MG63 (cell line): ENCODE results near the gene ACOT13. TPM values are rescaled to one million over a fixed set of nuclear protein-coding genes. Genes with fewer than 3 reads are reported as not detected.
A peak's percentile ranks its signal among the peaks of the same experiment; 100 is the strongest.
"Not testable (repeated sequence)": the region's sequence is repeated elsewhere in the genome, so short reads cannot be mapped to it uniquely, and the experiment has no call there.

ENCODE experiments used
- DNase-seq: peaks from one replicate; pipeline ENCODE4 v3.0.0-alpha.2; 2020
- H3K27me3 ChIP-seq: fragments of 250-450 bp; sonication (Bioruptor Pico); 2 replicates; pipeline ENCODE4 v1.5.1; 2020; ENCODE audit warnings: mild to moderate bottlenecking, moderate library complexity
- H3K36me3 ChIP-seq: fragments of 250-450 bp; sonication (Bioruptor Pico); 2 replicates; pipeline ENCODE4 v1.5.1; 2020; ENCODE audit warnings: mild to moderate bottlenecking, moderate library complexity
- H3K4me3 ChIP-seq: fragments of 250-450 bp; sonication (Bioruptor Pico); 2 replicates; pipeline ENCODE4 v1.5.1; 2020; ENCODE audit warnings: mild to moderate bottlenecking, moderate library complexity
- H3K9me3 ChIP-seq: fragments of 250-450 bp; sonication (Bioruptor Pico); 2 replicates; pipeline ENCODE4 v1.5.1; 2020; ENCODE audit warnings: mild to moderate bottlenecking, moderate library complexity
- total RNA-seq: library from RNA; depleted of rRNA; stranded (reverse); fragments of >200 nt; shearing (Covaris generic); gene quantifications from 2 replicates; pipeline ENCODE4 v1.2.3, GENCODE V29; 2014; ENCODE audit warnings: low replicate concordance; rRNA removed

ACOT13 gene
- total RNA-seq, 1 experiment from 2014 or later = 3.7 TPM

GRCh38 chr6:24734710-24735109 lies 67.8 kb downstream of the ACOT13 start:
- DNase-seq, H3K36me3 ChIP-seq, H3K4me3 ChIP-seq, H3K27me3 ChIP-seq, H3K9me3 ChIP-seq: not testable (repeated sequence)

- H3K4me3 ChIP-seq = no peak overlapping the region
- no peaks in the 10 kb centered on the region for H3K27me3 ChIP-seq
- no peaks in the 10 kb centered on the region for H3K36me3 ChIP-seq
- no peaks in the 10 kb centered on the region for H3K9me3 ChIP-seq
- no peak for DNase-seq
These were observed 71.9 kb downstream of the ACOT13 start for GRCh38 chr6:24738741-24739140.

DNA sequence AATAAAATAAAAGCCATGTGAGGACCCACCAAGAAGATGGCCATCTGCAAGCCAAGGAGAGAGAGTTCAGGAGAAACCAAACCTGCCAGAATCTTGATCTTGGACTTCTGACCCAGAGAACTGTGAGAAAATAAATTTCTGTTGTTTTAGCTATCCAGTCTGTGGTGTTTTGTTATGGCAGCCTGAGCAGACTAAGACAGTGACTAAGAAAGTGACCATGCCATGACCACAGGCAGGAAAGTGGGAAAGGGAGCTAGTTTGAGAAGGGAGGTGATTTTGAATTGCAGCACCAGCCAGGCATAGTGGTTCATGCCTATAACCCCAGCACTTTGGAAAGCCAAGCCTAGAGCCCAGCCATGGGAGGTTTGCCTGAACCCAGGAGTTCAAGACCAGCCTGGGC lies 74.0 kb downstream of the ACOT13 start:
- Histone ChIP-seq H3K36me3 (no peaks in the 10 kb centered on the region), H3K9me3 (no peaks in the 10 kb centered on the region), H3K27me3 (no peaks in the 10 kb centered on the region), H3K4me3 (no peak overlapping the region)
- DNase-seq = no peak

DNA sequence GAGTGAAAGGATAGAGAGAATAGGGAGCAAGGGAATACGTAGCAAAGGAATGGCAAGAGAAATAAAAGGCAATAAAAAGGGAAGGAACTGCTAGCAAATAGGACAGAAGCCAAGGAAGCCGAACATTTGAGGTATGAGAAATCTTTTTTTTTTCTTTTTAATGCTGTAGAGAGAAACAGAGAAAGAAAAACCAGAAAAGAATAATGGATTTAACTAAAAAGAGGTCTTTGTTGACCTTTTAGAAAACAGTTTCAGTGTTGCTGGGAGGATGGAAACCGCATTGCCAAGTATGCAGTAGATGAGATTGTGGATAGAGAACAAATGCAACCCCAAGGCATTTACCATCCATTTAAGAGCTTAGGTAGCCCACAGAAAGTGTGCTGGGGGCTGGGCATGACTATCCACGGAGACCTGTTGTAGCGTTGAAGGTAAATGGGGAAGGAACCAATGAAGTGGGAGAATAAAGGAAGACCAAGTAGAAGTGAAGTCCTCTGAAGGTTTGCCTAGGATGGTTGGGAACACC lies 75.4 kb downstream of the ACOT13 start:
- Histone ChIP-seq H3K9me3 (no peaks in the 10 kb centered on the region), H3K4me3 (no peak overlapping the region), H3K27me3 (no peaks in the 10 kb centered on the region), H3K36me3 (no peaks in the 10 kb centered on the region)
- no peak for DNase-seq

- Histone ChIP-seq H3K36me3 (no peaks in the 10 kb centered on the region), H3K9me3 (no peaks in the 10 kb centered on the region), H3K4me3 (peak overlapping the region; percentile 16; the same call in 1 of the 2 replicates), H3K27me3 (no peaks in the 10 kb centered on the region)
- DNase-seq = peak; percentile 62
These were observed 76.5 kb downstream of the ACOT13 start for GRCh38 chr6:24743265-24743943.

- Histone ChIP-seq H3K4me3 (no peak overlapping the region), H3K9me3 (no peaks in the 10 kb centered on the region), H3K27me3 (no peaks in the 10 kb centered on the region), H3K36me3 (no peaks in the 10 kb centered on the region)
- no peak for DNase-seq
These were observed 77.1 kb downstream of the ACOT13 start for GRCh38 chr6:24743944-24744335.

GRCh38 chr6:24744911-24745310 lies 78.0 kb downstream of the ACOT13 start:
- Histone ChIP-seq H3K27me3 (no peaks in the 10 kb centered on the region), H3K4me3 (no peak overlapping the region), H3K36me3 (no peaks in the 10 kb centered on the region), H3K9me3 (no peaks in the 10 kb centered on the region)
- no peak for DNase-seq

DNA sequence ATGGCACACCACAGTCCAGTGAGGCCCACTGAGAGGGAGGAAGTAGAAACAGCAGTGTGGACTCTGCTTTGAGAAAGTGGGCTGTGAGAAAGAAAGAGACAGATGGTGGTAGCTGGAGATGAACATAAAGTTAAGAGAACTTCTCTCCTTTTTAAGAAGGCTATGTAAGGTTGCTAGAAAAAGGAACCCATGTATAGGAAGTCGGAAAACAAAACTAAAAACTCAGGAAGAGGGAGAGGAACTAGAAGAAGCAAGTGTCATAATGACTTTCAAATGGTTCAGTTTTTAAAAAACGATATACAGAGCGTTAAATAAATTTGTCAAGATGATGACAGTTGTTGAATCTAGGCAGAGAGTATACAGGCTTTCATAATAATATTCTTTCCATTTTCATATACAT lies 82.4 kb downstream of the ACOT13 start:
- no peak for DNase-seq
- Histone ChIP-seq H3K36me3 (no peaks in the 10 kb centered on the region), H3K4me3 (no peak overlapping the region), H3K9me3 (no peaks in the 10 kb centered on the region), H3K27me3 (no peaks in the 10 kb centered on the region)

DNA sequence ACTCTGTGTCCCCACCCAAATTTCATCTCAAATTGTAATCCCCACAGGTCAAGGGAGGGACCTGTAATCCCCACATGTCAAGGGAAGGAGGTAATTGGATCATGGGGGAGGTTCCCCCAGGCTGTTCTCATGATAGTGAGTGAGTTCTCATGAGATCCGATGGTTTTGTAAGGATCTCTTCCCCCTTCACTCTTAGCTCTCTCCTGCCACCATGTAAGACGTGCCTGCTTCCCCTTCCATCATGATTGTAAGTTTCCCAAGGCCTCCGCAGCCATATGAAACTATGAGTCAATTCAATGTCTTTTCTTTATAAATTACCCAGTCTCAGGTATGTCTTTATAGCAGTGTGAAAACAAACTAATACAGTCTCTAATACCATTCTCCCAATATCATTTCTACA lies 84.0 kb downstream of the ACOT13 start:
- H3K4me3 ChIP-seq, H3K9me3 ChIP-seq, H3K27me3 ChIP-seq, H3K36me3 ChIP-seq, DNase-seq: not testable (repeated sequence)

DNA sequence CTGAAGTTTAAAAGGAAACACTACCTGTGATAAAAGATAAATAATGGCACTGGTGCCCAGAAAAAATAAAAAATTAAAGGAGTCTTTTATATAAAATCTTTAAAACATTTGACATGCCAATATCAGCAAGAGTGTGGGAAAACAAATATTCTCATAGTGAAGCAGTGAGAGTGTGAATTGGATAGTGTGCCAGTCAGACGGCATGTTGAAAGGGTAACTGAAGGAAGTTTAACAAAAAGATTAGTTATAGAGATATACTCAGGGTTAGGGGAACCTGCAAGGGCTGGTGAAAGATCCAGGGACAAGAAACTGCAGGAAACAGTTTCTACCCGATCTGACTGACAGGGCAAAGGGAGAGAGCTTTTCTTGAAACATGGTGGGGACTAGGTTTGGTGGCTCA lies 85.6 kb downstream of the ACOT13 start:
- H3K36me3 ChIP-seq = no peaks in the 10 kb centered on the region
- no peak overlapping the region for H3K4me3 ChIP-seq
- DNase-seq = no peak
- no peaks in the 10 kb centered on the region for H3K9me3 ChIP-seq
- H3K27me3 ChIP-seq = no peaks in the 10 kb centered on the region

GRCh38 chr6:24752917-24753492 lies 86.1 kb downstream of the ACOT13 start:
- H3K4me3 ChIP-seq = no peak overlapping the region
- no peaks in the 10 kb centered on the region for H3K9me3 ChIP-seq
- no peaks in the 10 kb centered on the region for H3K36me3 ChIP-seq
- no peaks in the 10 kb centered on the region for H3K27me3 ChIP-seq
- no peak for DNase-seq

DNA sequence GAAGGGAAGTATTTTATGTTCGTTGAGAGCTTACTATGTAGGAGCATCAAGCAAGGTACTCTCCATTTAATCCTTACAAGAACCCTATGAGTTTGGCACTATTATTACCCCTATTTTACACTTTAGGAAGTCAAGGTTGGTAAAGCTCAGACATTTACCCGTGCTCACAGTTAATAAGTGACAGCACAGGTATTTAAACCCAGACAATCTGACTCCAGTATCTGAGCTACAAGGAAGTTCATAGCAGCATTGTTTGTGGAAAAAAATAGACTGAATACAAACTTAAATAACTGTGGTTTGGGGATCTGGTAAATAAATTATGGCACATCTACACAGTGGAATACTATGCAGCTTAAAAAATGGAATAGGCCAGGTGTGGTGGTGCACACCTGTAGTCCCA lies 86.7 kb downstream of the ACOT13 start:
- Histone ChIP-seq H3K9me3 (no peaks in the 10 kb centered on the region), H3K36me3 (no peaks in the 10 kb centered on the region), H3K27me3 (no peaks in the 10 kb centered on the region), H3K4me3 (no peak overlapping the region)
- DNase-seq = no peak

DNA sequence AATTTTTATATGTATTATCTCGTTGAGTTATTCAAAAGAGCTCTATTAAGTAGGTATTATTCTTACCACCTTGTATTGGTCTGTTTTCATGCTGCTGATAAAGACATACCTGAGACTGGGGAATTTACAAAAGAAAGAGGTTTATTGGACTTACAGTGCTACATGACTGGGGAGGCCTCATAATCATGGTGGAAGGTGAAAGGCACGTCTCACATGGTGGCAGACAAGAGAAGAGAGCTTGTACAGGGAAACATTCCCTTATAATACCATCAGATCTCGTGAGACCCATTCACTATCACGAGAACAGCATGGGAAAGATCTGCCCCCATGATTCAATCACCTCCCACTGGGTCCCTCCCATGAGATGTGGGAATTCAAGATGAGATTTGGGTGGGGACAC lies 87.5 kb downstream of the ACOT13 start:
- DNase-seq, H3K9me3 ChIP-seq, H3K4me3 ChIP-seq, H3K36me3 ChIP-seq, H3K27me3 ChIP-seq: not testable (repeated sequence)

Other genes with a start within 250 kb of the ACOT13 start
- gene GPLD1, start 177.5 kb upstream of the ACOT13 start, total RNA-seq = not detected in 2 replicates
- 1.1 and 1.5 TPM in 2 replicates for gene ALDH5A1, start 172.1 kb upstream of the ACOT13 start, total RNA-seq
- gene KIAA0319, start 20.9 kb upstream of the ACOT13 start, total RNA-seq = 0.10 TPM in 1 of 2 replicates, not detected in the other
- 18.5 and 30.8 TPM in 2 replicates for gene TDP2, start 178 bp upstream of the ACOT13 start, total RNA-seq
- 59.1 and 89.8 TPM in 2 replicates for gene C6orf62, start 52.1 kb downstream of the ACOT13 start, total RNA-seq
- 35.5 and 42.3 TPM in 2 replicates for gene GMNN, start 107.9 kb downstream of the ACOT13 start, total RNA-seq
- gene ARMH2, start 131.8 kb downstream of the ACOT13 start, total RNA-seq = not detected in 2 replicates